Natural killer cell (primary cell): ENCODE data around the gene SRPK2. TPM values are rescaled to one million over a fixed set of nuclear protein-coding genes. Genes with fewer than 3 reads are reported as not detected.

Experiments used
- ATAC-seq, 3 donors: fragments of 150-1000 bp in 2 of 3; fragments of 200-7000 bp in 1 of 3; cut with Tn5 transposase; 1 replicate in 1 of 3; 2 replicates in 2 of 3; pipeline ENCODE4 v1.10.0; 2021; ENCODE audit warnings: mild to moderate bottlenecking in 2 of 3, moderate library complexity in 2 of 3
- DNase-seq, 2 donors: peaks; one replicate each; pipeline versions ENCODE4 v3.0.0 to v3.0.0-alpha.2; 2013 to 2021; ENCODE audit warnings: mixed read lengths in 1 of 2
- H3K27ac ChIP-seq: one replicate; pipeline ENCODE4 v1.5.1; 2013; ENCODE audit warnings: mild to moderate bottlenecking, low read length
- H3K27me3 ChIP-seq: one replicate; pipeline ENCODE4 v1.6.1; 2013; ENCODE audit warnings: low read length; ENCODE audit not compliant: control insufficient read depth, insufficient read depth
- H3K36me3 ChIP-seq: one replicate; pipeline ENCODE4 v1.6.1; 2013; ENCODE audit warnings: low read length; ENCODE audit not compliant: control insufficient read depth, insufficient read depth
- H3K4me1 ChIP-seq: one replicate; pipeline ENCODE4 v1.6.1; 2013; ENCODE audit warnings: low read length; ENCODE audit not compliant: control insufficient read depth, insufficient read depth
- H3K4me3 ChIP-seq: one replicate; pipeline ENCODE4 v1.5.1; 2013; ENCODE audit warnings: low read length
- H3K9me3 ChIP-seq: one replicate; pipeline ENCODE4 v1.6.1; 2013; ENCODE audit warnings: low read length; ENCODE audit not compliant: control insufficient read depth, insufficient read depth
- H3K27ac Mint-ChIP-seq, 2 donors: one replicate each; pipeline ENCODE4 v1.8.0; 2022; ENCODE audit warnings: mild to moderate bottlenecking in 2 of 2, mixed read lengths in 2 of 2, moderate library complexity in 1 of 2
- H3K27me3 Mint-ChIP-seq, 2 donors: one replicate each; pipeline ENCODE4 v1.8.0; 2022; ENCODE audit warnings: low read depth in 2 of 2, mixed read lengths in 2 of 2
- H3K36me3 Mint-ChIP-seq: one replicate; pipeline ENCODE4 v1.8.0; 2022; ENCODE audit warnings: mixed read lengths
- H3K4me1 Mint-ChIP-seq, 2 donors: one replicate each; pipeline ENCODE4 v1.8.0; 2022; ENCODE audit warnings: mixed read lengths in 2 of 2
- H3K4me3 Mint-ChIP-seq: one replicate; pipeline ENCODE4 v1.8.0; 2022; ENCODE audit warnings: mild to moderate bottlenecking, moderate library complexity, mixed read lengths
- H3K9me3 Mint-ChIP-seq, 2 donors: one replicate each; pipeline ENCODE4 v1.8.0; 2022; ENCODE audit warnings: mixed read lengths in 2 of 2
- WGBS: methylation state at CpG from one replicate; pipeline ENCODE4 v1.1.7; 2013; ENCODE audit warnings: missing lambda C conversion rate; ENCODE audit not compliant: insufficient coverage; 5-methylcytosine and 5-hydroxymethylcytosine counted together
- intact Hi-C: fragments of 100-400 bp; cut with micrococcal nuclease; formaldehyde crosslinking; loops from one replicate; pipeline ENCODE4 v1.14.2; 2022
- total RNA-seq, 4 donors: library from RNA; stranded (reverse); fragments of 120-200 nt in 1 of 4; gene quantifications; one replicate each; pipeline versions ENCODE4 v1.2.3 to v1.2.4, GENCODE V29; 2013 to 2022
- TF ChIP-seq, protein P1 (sequence below): fragments of 200-600 bp; IDR thresholded peaks from one replicate; pipeline ENCODE4 v1.8.0; 2022; ENCODE audit warnings: antibody characterized with exemption

SRPK2 gene
- total RNA-seq, 3 donors from 2014 or later (not counting 1 experiment from before 2014, with no cell fraction given), result 103 to 121 (median 108) TPM

DNA sequence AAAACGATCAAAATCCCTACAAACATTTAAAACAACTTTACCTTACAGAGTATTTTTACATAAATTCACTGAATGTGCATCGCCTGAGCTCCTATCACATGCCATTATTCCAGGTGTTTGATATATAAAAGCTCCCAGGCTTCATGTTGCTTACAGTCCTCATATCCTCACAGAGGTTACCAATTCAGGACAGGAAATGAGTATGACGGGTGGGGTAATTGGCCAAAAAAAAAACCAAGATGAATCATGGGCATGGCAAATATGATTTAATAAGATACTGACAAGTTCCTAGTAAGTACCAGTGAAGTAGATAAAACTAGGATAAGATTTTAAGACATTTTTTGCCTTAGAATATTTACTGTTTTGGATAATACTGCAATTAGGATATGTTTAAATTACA lies 238.9 kb downstream of the SRPK2 start:
- H3K27ac ChIP-seq, result no peak overlapping the region
- TF ChIP-seq, protein P1, sequence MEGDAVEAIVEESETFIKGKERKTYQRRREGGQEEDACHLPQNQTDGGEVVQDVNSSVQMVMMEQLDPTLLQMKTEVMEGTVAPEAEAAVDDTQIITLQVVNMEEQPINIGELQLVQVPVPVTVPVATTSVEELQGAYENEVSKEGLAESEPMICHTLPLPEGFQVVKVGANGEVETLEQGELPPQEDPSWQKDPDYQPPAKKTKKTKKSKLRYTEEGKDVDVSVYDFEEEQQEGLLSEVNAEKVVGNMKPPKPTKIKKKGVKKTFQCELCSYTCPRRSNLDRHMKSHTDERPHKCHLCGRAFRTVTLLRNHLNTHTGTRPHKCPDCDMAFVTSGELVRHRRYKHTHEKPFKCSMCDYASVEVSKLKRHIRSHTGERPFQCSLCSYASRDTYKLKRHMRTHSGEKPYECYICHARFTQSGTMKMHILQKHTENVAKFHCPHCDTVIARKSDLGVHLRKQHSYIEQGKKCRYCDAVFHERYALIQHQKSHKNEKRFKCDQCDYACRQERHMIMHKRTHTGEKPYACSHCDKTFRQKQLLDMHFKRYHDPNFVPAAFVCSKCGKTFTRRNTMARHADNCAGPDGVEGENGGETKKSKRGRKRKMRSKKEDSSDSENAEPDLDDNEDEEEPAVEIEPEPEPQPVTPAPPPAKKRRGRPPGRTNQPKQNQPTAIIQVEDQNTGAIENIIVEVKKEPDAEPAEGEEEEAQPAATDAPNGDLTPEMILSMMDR, result no peak
- H3K27ac Mint-ChIP-seq, result peak overlapping the region in 1 of 2 donors; percentile 36
- no peaks in the 10 kb centered on the region for H3K9me3 Mint-ChIP-seq
- H3K4me3 Mint-ChIP-seq, result no peak overlapping the region
- H3K36me3 ChIP-seq, result peaks cover 7% of the 10 kb centered on the region
- intact Hi-C loops, result loop anchor here (5.0 kb wide), 1 partner anchor 187 kb away; no protein-coding TSS in a partner anchor
- peaks cover 4% of the 10 kb centered on the region for H3K4me1 ChIP-seq
- no peaks in the 10 kb centered on the region for H3K27me3 ChIP-seq
- H3K36me3 Mint-ChIP-seq, result no peaks in the 10 kb centered on the region
- H3K9me3 ChIP-seq, result no peaks in the 10 kb centered on the region
- 82% methylated on average over 3 of the region's 3 CpGs for WGBS
- H3K27me3 Mint-ChIP-seq, result no peaks in the 10 kb centered on the region
- ATAC-seq (no peak), DNase-seq (no peak)
- peaks cover 28 to 33% of the 10 kb centered on the region in 2 donors for H3K4me1 Mint-ChIP-seq
- H3K4me3 ChIP-seq, result no peak overlapping the region

DNA sequence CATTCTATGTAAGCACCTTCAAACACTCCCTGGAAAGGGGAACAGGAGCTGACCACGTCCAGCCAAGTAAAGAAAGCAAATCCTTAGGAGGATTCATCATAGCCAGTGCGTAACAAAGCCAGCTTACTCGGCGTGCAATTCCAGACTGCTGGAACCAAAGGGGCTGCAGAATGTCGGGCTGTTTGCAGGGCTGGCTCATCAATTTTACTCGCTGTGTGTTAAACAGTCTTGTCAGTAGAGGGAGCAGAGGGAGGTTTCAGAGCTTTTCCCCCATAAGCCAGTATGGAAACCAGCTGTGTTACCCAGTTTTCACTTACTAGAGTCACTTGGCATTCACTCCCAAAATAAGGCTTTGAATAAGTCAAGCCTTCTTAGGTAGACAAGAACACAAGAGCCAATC lies 247.7 kb downstream of the SRPK2 start:
- ATAC-seq (no peak), DNase-seq (peak in 1 of 2 donors; percentile 33)
- Mint-ChIP-seq H3K27ac (peak overlapping the region in 1 of 2 donors; percentile 15), H3K4me1 (peaks cover 25 to 39% of the 10 kb centered on the region in 2 donors), H3K4me3 (no peak overlapping the region), H3K27me3 (no peaks in the 10 kb centered on the region), H3K36me3 (peaks cover 16% of the 10 kb centered on the region), H3K9me3 (no peaks in the 10 kb centered on the region)
- intact Hi-C loops, result no loop called here
- no peak overlapping the region for H3K27ac ChIP-seq
- no peaks in the 10 kb centered on the region for H3K4me1 ChIP-seq
- 97% methylated on average over 6 of the region's 6 CpGs for WGBS
- no peaks in the 10 kb centered on the region for H3K9me3 ChIP-seq
- no peak overlapping the region for H3K4me3 ChIP-seq
- TF ChIP-seq, protein P1, result peak; percentile 15
- H3K27me3 ChIP-seq, result no peaks in the 10 kb centered on the region
- peaks cover 58% of the 10 kb centered on the region for H3K36me3 ChIP-seq

DNA sequence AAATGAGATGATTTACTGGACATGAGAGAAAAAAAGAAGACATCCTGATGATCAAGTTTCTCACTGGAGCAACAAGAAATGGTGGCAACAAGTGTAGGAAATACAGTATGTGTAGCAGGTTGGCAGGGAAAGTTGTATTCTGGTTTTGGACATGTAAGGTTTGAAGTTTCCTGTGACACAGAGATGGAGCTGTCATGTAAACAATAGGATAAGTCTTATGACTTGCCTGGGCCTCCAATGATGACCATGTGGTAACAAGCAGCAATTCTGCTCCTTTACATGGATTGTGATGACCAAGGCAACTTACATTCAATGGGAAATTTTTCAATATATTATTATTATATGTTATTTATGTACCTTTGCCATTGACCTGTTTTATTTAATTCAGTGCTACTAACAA lies 249.3 kb downstream of the SRPK2 start:
- H3K4me3 Mint-ChIP-seq, result no peak overlapping the region
- peaks cover 16% of the 10 kb centered on the region for H3K36me3 Mint-ChIP-seq
- H3K9me3 ChIP-seq, result no peaks in the 10 kb centered on the region
- H3K36me3 ChIP-seq, result peaks cover 52% of the 10 kb centered on the region
- peak overlapping the region in 1 of 2 donors; percentile 65 for H3K27ac Mint-ChIP-seq
- DNase-seq, result no peak
- H3K4me1 Mint-ChIP-seq, result peaks cover 33 to 39% of the 10 kb centered on the region in 2 donors
- ATAC-seq, result no peak
- no peaks in the 10 kb centered on the region for H3K4me1 ChIP-seq
- H3K27me3 Mint-ChIP-seq, result no peaks in the 10 kb centered on the region
- H3K4me3 ChIP-seq, result no peak overlapping the region
- TF ChIP-seq, protein P1, result no peak
- intact Hi-C loops, result no loop called here
- no peaks in the 10 kb centered on the region for H3K27me3 ChIP-seq
- H3K9me3 Mint-ChIP-seq, result no peaks in the 10 kb centered on the region
- H3K27ac ChIP-seq, result no peak overlapping the region

DNA sequence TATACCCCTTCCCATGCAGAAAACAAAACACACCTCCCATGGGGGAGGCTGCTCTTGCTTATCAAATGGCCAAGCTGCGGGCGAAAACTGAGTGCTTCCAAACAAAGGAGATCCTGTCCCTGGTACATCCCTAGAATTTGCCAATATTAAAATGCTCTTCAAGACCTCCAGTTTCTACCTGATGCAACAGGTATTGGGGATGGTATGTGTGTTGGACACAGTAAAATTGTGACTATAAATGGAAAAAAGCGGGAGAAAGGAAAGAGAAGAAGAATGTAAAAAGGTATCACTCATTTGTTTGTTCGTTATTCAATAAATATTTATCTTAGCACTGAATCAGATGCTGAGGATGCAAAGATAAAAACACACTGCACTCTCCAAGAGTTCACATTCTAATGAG lies 250.8 kb downstream of the SRPK2 start:
- Mint-ChIP-seq H3K36me3 (peaks cover 16% of the 10 kb centered on the region), H3K27me3 (no peaks in the 10 kb centered on the region), H3K27ac (no peak overlapping the region), H3K4me1 (peaks cover 41 to 45% of the 10 kb centered on the region in 2 donors), H3K4me3 (no peak overlapping the region), H3K9me3 (no peaks in the 10 kb centered on the region)
- DNase-seq (no peak), ATAC-seq (no peak)
- H3K9me3 ChIP-seq, result no peaks in the 10 kb centered on the region
- H3K4me1 ChIP-seq, result no peaks in the 10 kb centered on the region
- peaks cover 47% of the 10 kb centered on the region for H3K36me3 ChIP-seq
- intact Hi-C loops, result no loop called here
- H3K27ac ChIP-seq, result no peak overlapping the region
- no peak overlapping the region for H3K4me3 ChIP-seq
- WGBS, result 96% methylated on average over 4 of the region's 4 CpGs
- TF ChIP-seq, protein P1, result no peak
- H3K27me3 ChIP-seq, result no peaks in the 10 kb centered on the region
